NCI-H1092 (cell line): ENCODE measurements around the gene ALDH3B2.
"Not testable (repeated sequence)": the region's sequence is repeated elsewhere in the genome, so short reads cannot be mapped to it uniquely, and the experiment has no call there.

ENCODE experiments used
- DNase-seq: peaks from one replicate; lab custom pipeline; 2025; lab: John Stamatoyannopoulos, UW

Gene ALDH3B2

GRCh38 chr11:67642173-67643120, 32.0 kb downstream of the ALDH3B2 start:
- no peak for DNase-seq

- no peak for DNase-seq
Observed at GRCh38 chr11:67641338-67642172, 32.9 kb downstream of the ALDH3B2 start.

GRCh38 chr11:67640758-67641337, 33.6 kb downstream of the ALDH3B2 start:
- no peak for DNase-seq

GRCh38 chr11:67640021-67640757, 34.2 kb downstream of the ALDH3B2 start:
- DNase-seq = no peak

- no peak for DNase-seq
Observed at GRCh38 chr11:67639438-67639859, 35.0 kb downstream of the ALDH3B2 start, which contains the start of gene TBX10. Gene TBX10, minus strand, starts transcription at chr11:67639763. Its CDS starts 291 bp downstream, at chr11:67639472.

GRCh38 chr11:67638535-67639437, 35.6 kb downstream of the ALDH3B2 start:
- no peak for DNase-seq

GRCh38 chr11:67637441-67637840, 37.0 kb downstream of the ALDH3B2 start:
- not testable (repeated sequence) for DNase-seq

GRCh38 chr11:67636962-67637361, 37.5 kb downstream of the ALDH3B2 start:
- no peak for DNase-seq

GRCh38 chr11:67635231-67635521, 39.2 kb downstream of the ALDH3B2 start:
- no peak for DNase-seq

- DNase-seq = no peak
Observed at GRCh38 chr11:67634366-67635230, 39.8 kb downstream of the ALDH3B2 start.

GRCh38 chr11:67633758-67634365, 40.6 kb downstream of the ALDH3B2 start:
- DNase-seq = no peak

GRCh38 chr11:67632982-67633755, 41.3 kb downstream of the ALDH3B2 start:
- DNase-seq = no peak

GRCh38 chr11:67632175-67632981, 42.0 kb downstream of the ALDH3B2 start:
- no peak for DNase-seq

GRCh38 chr11:67631853-67632174, 42.6 kb downstream of the ALDH3B2 start:
- DNase-seq = no peak

GRCh38 chr11:67631411-67631810, 43.0 kb downstream of the ALDH3B2 start:
- DNase-seq = no peak

GRCh38 chr11:67630943-67631331, 43.5 kb downstream of the ALDH3B2 start:
- DNase-seq = no peak

- DNase-seq = peak; percentile 97
Observed at GRCh38 chr11:67630228-67630942, 44.0 kb downstream of the ALDH3B2 start.
